ENCODE results near the gene HYCC1. TPM values are rescaled to one million over a fixed set of nuclear protein-coding genes. Genes with fewer than 3 reads are reported as not detected.
"Not testable (repeated sequence)": the region's sequence is repeated elsewhere in the genome, so short reads cannot be mapped to it uniquely, and the experiment has no call there.

The HYCC1 gene
- 38.9 TPM for total RNA-seq
- long read RNA-seq, full-length matches to known transcripts: 7 of 11 reads
- long read RNA-seq, partial matches to known transcripts: 1 of 11 reads
- long read RNA-seq, other reads (novel, unspliced or antisense): 3 of 11 reads

GRCh38 chr7:23013715-23014649 is at the start of gene HYCC1:
Gene HYCC1 (minus strand): TSS chr7:23014130. CDS start chr7:22991111, 23,019 bp downstream.
- peak; percentile 100 for DNase-seq (ENCODE audit: low spot score)
- intact Hi-C loops (cut with DNase I): loop anchor here (2.0 to 5.0 kb wide), 2 partner anchors 157 to 449 kb away; no protein-coding TSS in a partner anchor

GRCh38 chr7:23062452-23062851 is 48.5 kb upstream of the HYCC1 start:
- DNase-seq (ENCODE audit: low spot score): no peak
- intact Hi-C loops (cut with DNase I): no loop called here

DNA sequence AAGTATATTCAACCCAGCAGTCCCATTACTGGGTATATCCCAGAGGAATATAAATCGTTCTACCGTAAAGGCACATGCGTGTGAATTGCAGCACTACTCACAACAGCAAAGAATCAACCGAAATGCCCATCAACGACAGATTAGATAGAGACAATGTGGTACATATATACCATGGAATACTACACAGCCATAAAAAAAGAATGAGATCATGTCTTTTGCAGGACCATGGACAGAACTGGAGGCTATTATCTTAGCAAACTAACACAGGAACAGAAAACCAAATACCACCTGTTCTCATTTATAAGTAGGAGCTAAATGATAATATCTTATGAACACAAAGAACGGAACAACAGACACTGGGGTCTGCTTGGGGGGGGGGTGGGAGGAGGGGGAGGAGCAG is 47.4 kb upstream of the HYCC1 start:
- intact Hi-C loops (cut with DNase I): no loop called here
- no peak for DNase-seq (ENCODE audit: low spot score)

GRCh38 chr7:23058408-23059096 is 44.6 kb upstream of the HYCC1 start:
- no peak for DNase-seq (ENCODE audit: low spot score)
- intact Hi-C loops (cut with DNase I): loop anchor here (5.0 to 10.0 kb wide), 2 partner anchors 204 to 496 kb away; no protein-coding TSS in a partner anchor

DNA sequence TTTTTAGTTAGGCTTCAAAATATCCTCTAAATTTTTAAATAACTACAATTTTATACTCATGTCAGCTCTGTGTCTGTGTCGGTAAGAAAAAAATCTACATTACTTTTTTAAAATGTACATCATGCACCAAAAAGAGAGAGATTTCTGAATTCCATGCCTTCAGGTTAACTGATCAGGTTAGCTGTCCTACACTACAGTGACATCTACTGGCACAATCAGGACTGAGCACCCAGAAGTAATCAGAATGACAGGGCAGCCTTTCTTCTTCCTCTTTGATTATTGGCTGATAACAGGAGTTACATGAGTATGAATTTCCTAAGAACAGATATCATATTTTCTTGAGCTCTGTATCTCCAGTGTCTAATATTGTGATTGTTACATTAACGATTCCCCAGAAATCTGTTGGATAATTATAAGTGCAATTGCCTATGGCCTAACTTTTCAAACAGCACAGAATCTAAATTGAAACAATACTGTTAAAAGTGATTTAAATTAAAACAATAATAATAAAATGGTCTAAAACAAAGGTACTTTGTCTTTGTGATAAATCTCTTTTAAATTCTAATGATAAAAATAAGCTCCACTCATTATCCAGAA is 41.8 kb upstream of the HYCC1 start:
- intact Hi-C loops (cut with DNase I): loop anchor here (5.0 to 10.0 kb wide), 2 partner anchors 201 to 493 kb away; no protein-coding TSS in a partner anchor
- no peak for DNase-seq (ENCODE audit: low spot score)

- intact Hi-C loops (cut with DNase I): loop anchor here (10.0 kb wide), 1 partner anchor 196 kb away; no protein-coding TSS in a partner anchor
- DNase-seq (ENCODE audit: low spot score): not testable (repeated sequence)
Observed at GRCh38 chr7:23051124-23051485, 37.2 kb upstream of the HYCC1 start.

- DNase-seq (ENCODE audit: low spot score); intact Hi-C loops (cut with DNase I): not testable (repeated sequence)
Observed at GRCh38 chr7:23046336-23046735, 32.4 kb upstream of the HYCC1 start.

DNA sequence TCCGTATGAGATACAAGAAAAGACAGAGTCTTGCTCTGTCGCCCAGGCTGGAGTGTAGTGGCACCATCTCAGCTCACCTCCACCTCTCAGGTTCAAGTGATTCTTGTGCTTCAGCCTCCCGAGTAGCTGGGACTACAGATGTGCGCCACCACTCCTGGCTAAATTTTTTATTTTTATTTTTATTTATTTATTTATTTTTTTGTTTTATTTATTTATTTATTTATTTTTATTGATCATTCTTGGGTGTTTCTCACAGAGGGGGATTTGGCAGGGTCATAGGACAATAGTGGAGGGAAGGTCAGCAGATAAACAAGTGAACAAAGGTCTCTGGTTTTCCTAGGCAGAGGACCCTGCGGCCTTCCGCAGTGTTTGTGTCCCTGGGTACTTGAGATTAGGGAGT is 31.2 kb upstream of the HYCC1 start:
- intact Hi-C loops (cut with DNase I); DNase-seq (ENCODE audit: low spot score): not testable (repeated sequence)

GRCh38 chr7:23044581-23044980 is 30.7 kb upstream of the HYCC1 start:
- intact Hi-C loops (cut with DNase I): no loop called here
- DNase-seq (ENCODE audit: low spot score): no peak

GRCh38 chr7:23043441-23043840 is 29.5 kb upstream of the HYCC1 start:
- intact Hi-C loops (cut with DNase I): no loop called here
- DNase-seq (ENCODE audit: low spot score): no peak

DNA sequence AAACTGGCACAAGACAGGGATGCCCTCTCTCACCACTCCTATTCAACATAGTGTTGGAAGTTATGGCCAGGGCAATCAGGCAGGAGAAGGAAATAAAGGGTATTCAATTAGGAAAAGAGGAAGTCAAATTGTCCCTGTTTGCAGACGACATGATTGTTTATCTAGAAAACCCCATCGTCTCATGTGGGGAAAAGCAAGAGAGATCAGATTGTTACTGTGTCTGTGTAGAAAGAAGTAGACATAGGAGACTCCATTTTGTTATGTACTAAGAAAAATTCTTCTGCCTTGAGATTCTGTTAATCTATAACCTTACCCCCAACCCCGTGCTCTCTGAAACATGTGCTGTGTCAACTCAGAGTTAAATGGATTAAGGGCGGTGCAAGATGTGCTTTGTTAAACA is 25.7 kb upstream of the HYCC1 start:
- intact Hi-C loops (cut with DNase I); DNase-seq (ENCODE audit: low spot score): not testable (repeated sequence)

GRCh38 chr7:23035542-23036371 is 21.8 kb upstream of the HYCC1 start:
- intact Hi-C loops (cut with DNase I); DNase-seq (ENCODE audit: low spot score): not testable (repeated sequence)

DNA sequence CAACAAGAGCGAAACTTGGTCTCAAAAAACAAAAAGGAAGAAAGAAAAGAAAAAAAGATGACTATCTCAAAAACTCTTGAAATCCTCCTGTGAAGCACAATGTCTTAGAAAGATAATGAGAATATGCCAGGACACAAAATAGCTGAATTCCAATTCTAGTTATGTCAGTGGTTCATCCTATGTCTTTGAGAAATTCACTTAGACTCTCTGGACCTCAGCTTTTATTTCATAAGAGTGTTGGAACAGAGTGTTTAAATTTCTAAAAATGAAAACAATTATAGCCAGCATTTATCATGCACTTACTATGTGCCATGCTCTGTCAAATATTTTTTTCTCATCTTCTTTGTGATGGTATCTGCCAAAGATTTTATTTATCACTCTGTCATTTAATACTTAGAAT is 13.3 kb upstream of the HYCC1 start:
- intact Hi-C loops (cut with DNase I): no loop called here
- no peak for DNase-seq (ENCODE audit: low spot score)

DNA sequence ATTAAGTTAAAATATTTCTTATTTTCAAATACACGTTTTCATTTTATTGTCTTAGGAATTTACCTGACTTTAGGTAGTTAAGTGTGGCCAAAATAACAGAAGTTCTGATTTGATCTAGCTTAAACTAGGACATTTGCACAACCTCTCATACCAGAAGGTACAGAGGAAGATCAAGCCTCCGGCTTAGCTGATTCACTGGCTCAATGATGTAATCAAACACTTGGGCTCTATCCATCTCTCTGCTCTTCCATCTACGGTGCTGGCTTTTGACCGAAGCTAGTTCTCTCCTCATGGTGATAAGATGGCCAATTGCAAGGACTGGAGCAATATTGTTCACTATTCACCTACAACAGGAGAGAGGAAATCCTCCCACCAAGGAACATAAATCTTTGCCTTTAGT is 12.2 kb upstream of the HYCC1 start:
- intact Hi-C loops (cut with DNase I): no loop called here
- DNase-seq (ENCODE audit: low spot score): no peak

DNA sequence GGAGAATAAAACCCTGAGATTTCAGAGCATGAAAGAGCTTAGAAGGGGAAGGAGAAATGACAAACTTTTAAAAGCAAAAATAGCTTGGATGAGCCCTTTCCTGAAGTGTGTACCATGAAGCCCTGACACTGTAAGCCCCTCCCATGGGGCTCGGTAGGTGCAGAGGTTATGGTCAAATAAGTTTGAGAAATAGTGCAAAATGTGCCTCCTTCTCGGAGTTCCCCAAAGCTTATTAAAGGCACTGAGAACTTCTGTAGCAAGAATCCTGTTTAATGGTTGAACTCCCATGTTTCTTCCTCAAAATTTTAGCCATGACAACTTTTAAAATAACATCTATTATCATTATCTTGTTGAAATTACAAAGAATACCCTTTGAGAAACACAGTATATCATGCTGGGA is 10.5 kb upstream of the HYCC1 start:
- DNase-seq (ENCODE audit: low spot score): no peak
- intact Hi-C loops (cut with DNase I): no loop called here

- no peak for DNase-seq (ENCODE audit: low spot score)
- intact Hi-C loops (cut with DNase I): no loop called here
Observed at GRCh38 chr7:23022851-23023250, 8.9 kb upstream of the HYCC1 start.

DNA sequence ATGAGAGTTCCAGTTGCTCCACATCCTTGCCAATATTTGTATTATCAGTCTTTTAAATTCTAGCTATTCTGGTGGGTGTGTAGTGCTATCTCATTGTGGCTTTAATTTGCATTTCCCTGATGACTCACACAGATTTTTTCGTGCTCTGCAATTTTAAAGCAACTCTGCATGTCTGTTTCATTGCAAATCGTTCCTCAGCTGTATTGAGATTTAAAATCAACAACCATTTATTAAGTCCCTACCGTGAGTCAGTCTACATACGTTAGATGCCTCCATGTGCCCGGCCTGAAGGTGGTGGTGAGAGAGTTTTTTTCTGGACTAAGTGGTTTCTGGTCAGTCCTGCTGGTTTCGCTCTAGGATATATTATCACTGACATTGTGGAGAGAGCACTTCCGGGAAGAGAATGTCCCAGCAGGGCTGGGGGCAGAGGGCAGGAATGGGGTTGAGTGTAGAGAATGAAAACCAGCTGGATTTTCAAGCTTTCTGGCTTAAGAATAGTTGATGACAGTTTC is 8.4 kb upstream of the HYCC1 start:
- DNase-seq (ENCODE audit: low spot score): no peak
- intact Hi-C loops (cut with DNase I): no loop called here

GRCh38 chr7:23021596-23021995 is 7.7 kb upstream of the HYCC1 start:
- DNase-seq (ENCODE audit: low spot score): no peak
- intact Hi-C loops (cut with DNase I): no loop called here
